IMR-90 (cell line): ENCODE data around the gene FOSL1. TPM values are rescaled to one million over a fixed set of nuclear protein-coding genes. Genes with fewer than 3 reads are reported as not detected.

Experiments
- ATAC-seq: fragments of 200-7000 bp; cut with Tn5 transposase; 2 replicates; pipeline ENCODE4 v1.9.1; 2020; ENCODE audit warnings: low read depth, mild to moderate bottlenecking, moderate library complexity
- BruUV-seq: library from RNA; stranded (reverse); fragments of 400-500 nt; replicated peaks from 2 replicates; lab custom pipeline; 2021; lab: Mats Ljungman, UMichigan
- CTCF ChIA-PET: fragments of 300-600 bp; formaldehyde crosslinking; extraction: SDS; loops from one replicate; lab custom pipeline; 2021; ENCODE audit warnings: antibody characterized with exemption; lab: Yijun Ruan, JAX
- POLR2A ChIA-PET: fragments of 300-600 bp; sonication (Branson Sonifier 250); formaldehyde crosslinking; loops from one replicate; lab custom pipeline; 2022; ENCODE audit warnings: antibody characterized with exemption; ENCODE audit not compliant: unreplicated experiment; lab: Charles Lee
- DNase-seq: peaks from one replicate; pipeline ENCODE4 v3.0.0; 2013
- H2AFZ ChIP-seq: replicated peaks from 2 replicates; pipeline ENCODE3; 2013; ENCODE audit warnings: low read length, mild to moderate bottlenecking; ENCODE audit not compliant: poor library complexity
- H2AK5ac ChIP-seq: 2 replicates; pipeline ENCODE4 v1.6.1; 2013; ENCODE audit warnings: low read depth, low read length, inconsistent platforms
- H2AK9ac ChIP-seq: replicated peaks from 2 replicates; pipeline ENCODE3; 2013; ENCODE audit warnings: mild to moderate bottlenecking, low read depth, low read length, moderate library complexity; ENCODE audit not compliant: poor library complexity
- H2BK120ac ChIP-seq: 2 replicates; pipeline ENCODE4 v1.6.1; 2013; ENCODE audit warnings: low read depth, low read length, inconsistent platforms
- H2BK15ac ChIP-seq: 3 replicates; pipeline ENCODE4 v1.6.1; 2013; ENCODE audit warnings: low read depth, low read length, inconsistent platforms
- H2BK20ac ChIP-seq: 2 replicates; pipeline ENCODE4 v1.6.1; 2013; ENCODE audit warnings: low read depth, mild to moderate bottlenecking, inconsistent platforms, low read length, moderate library complexity
- H2BK5ac ChIP-seq: 2 replicates; pipeline ENCODE4 v1.6.1; 2013; ENCODE audit warnings: mild to moderate bottlenecking, low read depth, low read length, inconsistent platforms; ENCODE audit not compliant: poor library complexity, severe bottlenecking
- H3K14ac ChIP-seq: replicated peaks from 2 replicates; pipeline ENCODE4 v1.6.1; 2013; ENCODE audit warnings: low read depth, low read length, inconsistent platforms
- H3K18ac ChIP-seq: 2 replicates; pipeline ENCODE4 v1.6.1; 2013; ENCODE audit warnings: low read depth, low read length, control low read depth
- H3K23ac ChIP-seq: 2 replicates; pipeline ENCODE4 v1.6.1; 2013; ENCODE audit warnings: low read depth, low read length, inconsistent platforms
- H3K27ac ChIP-seq: 2 replicates; pipeline ENCODE4 v1.5.1; 2013; ENCODE audit warnings: mild to moderate bottlenecking, control low read depth, low read length; ENCODE audit not compliant: insufficient read depth
- H3K27me3 ChIP-seq: 2 replicates; pipeline ENCODE4 v1.6.1; 2013; ENCODE audit warnings: low read length; ENCODE audit not compliant: control insufficient read depth, insufficient read depth
- H3K36me3 ChIP-seq: 2 replicates; pipeline ENCODE4 v1.6.1; 2013; ENCODE audit warnings: low read length, mixed read lengths; ENCODE audit not compliant: control insufficient read depth, insufficient read depth
- H3K4ac ChIP-seq: 2 replicates; pipeline ENCODE4 v1.6.1; 2013; ENCODE audit warnings: low read depth, low read length, inconsistent platforms
- H3K4me1 ChIP-seq: 2 replicates; pipeline ENCODE4 v1.6.1; 2013; ENCODE audit warnings: low read length, mixed read lengths; ENCODE audit not compliant: control insufficient read depth, insufficient read depth
- H3K4me2 ChIP-seq: 2 replicates; pipeline ENCODE4 v1.6.1; 2013; ENCODE audit warnings: low read depth, mild to moderate bottlenecking, control low read depth, low read length, moderate library complexity
- H3K4me3 ChIP-seq: 2 replicates; pipeline ENCODE4 v1.5.1; 2013; ENCODE audit warnings: low read depth, mild to moderate bottlenecking, control low read depth, low read length, moderate library complexity; ENCODE audit not compliant: insufficient read depth
- H3K56ac ChIP-seq: 2 replicates; pipeline ENCODE4 v1.6.1; 2013; ENCODE audit warnings: low read length, inconsistent platforms; ENCODE audit not compliant: insufficient read depth; ENCODE audit errors: extremely low read depth
- H3K79me1 ChIP-seq, 2 experiments: 2 replicates each; pipeline ENCODE4 v1.6.1; 2013; ENCODE audit warnings: low read length in 2 of 2, inconsistent platforms in 1 of 2, low read depth in 1 of 2
- H3K9ac ChIP-seq: 2 replicates; pipeline ENCODE4 v1.6.1; 2013; ENCODE audit warnings: low read depth, low read length, control low read depth
- H3K9me1 ChIP-seq: 2 replicates; pipeline ENCODE4 v1.6.1; 2013; ENCODE audit warnings: low read length, inconsistent platforms; ENCODE audit not compliant: insufficient read depth
- H3K9me3 ChIP-seq: 2 replicates; pipeline ENCODE4 v1.6.1; 2013; ENCODE audit warnings: low read length; ENCODE audit not compliant: control insufficient read depth, insufficient read depth
- H4K20me1 ChIP-seq: 2 replicates; pipeline ENCODE4 v1.6.1; 2013; ENCODE audit warnings: low read length, inconsistent platforms; ENCODE audit not compliant: insufficient read depth
- H4K5ac ChIP-seq: 2 replicates; pipeline ENCODE4 v1.6.1; 2013; ENCODE audit warnings: mild to moderate bottlenecking, low read depth, low read length, control low read depth
- H4K8ac ChIP-seq, 2 experiments: 2 replicates each; pipeline ENCODE4 v1.6.1; 2013; ENCODE audit warnings: low read depth in 2 of 2, low read length in 2 of 2, control low read depth in 1 of 2, inconsistent platforms in 1 of 2
- H4K91ac ChIP-seq: 2 replicates; pipeline ENCODE4 v1.6.1; 2013; ENCODE audit warnings: low read depth, low read length, inconsistent platforms; ENCODE audit not compliant: insufficient read depth
- CEBPB ChIP-seq: IDR thresholded peaks from 2 replicates; pipeline ENCODE4 v1.6.1; 2012; ENCODE audit warnings: low read depth, low read length, improper control_type of control experiment
- FOS ChIP-seq: fragments of 150-350 bp; IDR thresholded peaks from 2 replicates; pipeline ENCODE4 v1.6.1; 2016; ENCODE audit warnings: low read depth, low read length
- MXI1 ChIP-seq: IDR thresholded peaks from 2 replicates; pipeline ENCODE4 v1.6.1; 2012; ENCODE audit warnings: low read depth, mild to moderate bottlenecking, low read length, moderate library complexity, borderline replicate concordance
- POLR2A ChIP-seq: IDR thresholded peaks from 2 replicates; pipeline ENCODE4 v1.6.1; 2012; ENCODE audit warnings: mild to moderate bottlenecking, low read depth, low read length
- USF2 ChIP-seq: fragments of 150-350 bp; IDR thresholded peaks from 2 replicates; pipeline ENCODE4 v1.6.1; 2017; ENCODE audit warnings: mild to moderate bottlenecking, antibody characterized with exemption, low read length, low read depth
- WGBS, 2 experiments: methylation state at CpG; one replicate each; pipeline versions ENCODE4 v1.1.5 to v1.1.7; 2013; ENCODE audit warnings: missing lambda C conversion rate in 2 of 2; ENCODE audit not compliant: insufficient read length in 1 of 2; ENCODE audit errors: extremely low coverage in 2 of 2; 5-methylcytosine and 5-hydroxymethylcytosine counted together
- dilution Hi-C: fragments of 300-500 bp; cut with HindIII; formaldehyde crosslinking; loops from one replicate; pipeline ENCODE4 v1.14.3; 2018; ENCODE audit warnings: low sequenced_read_pairs; ENCODE audit not compliant: unreplicated experiment
- in situ Hi-C: fragments of 300-500 bp; cut with MboI; formaldehyde crosslinking; loops from 3 replicates; pipeline ENCODE4 v1.14.3; 2019; ENCODE audit warnings: low sequenced_read_pairs, inconsistent platforms, mixed read lengths
- intact Hi-C: fragments of 100-400 bp; cut with micrococcal nuclease; formaldehyde crosslinking; loops from 2 replicates; pipeline ENCODE4 v1.10.0; 2022
- polyA plus RNA-seq, 3 experiments: library from polyadenylated mRNA; depleted of rRNA; stranded (reverse); fragments of >200 nt; gene quantifications; 2 replicates each; pipeline ENCODE4 v1.2.3, GENCODE V29; 2012; ENCODE audit warnings: low replicate concordance in 1 of 3
- total RNA-seq: library from RNA; depleted of rRNA; stranded (reverse); fragments of >200 nt; gene quantifications from 2 replicates; pipeline ENCODE4 v1.2.3, GENCODE V29; 2012
- TF ChIP-seq, protein P1 (sequence below): fragments of 150-350 bp; IDR thresholded peaks from 2 replicates; pipeline ENCODE4 v1.6.1; 2016; ENCODE audit warnings: low read depth, mild to moderate bottlenecking, low read length, moderate library complexity, borderline replicate concordance

FOSL1 gene
- total and polyA plus RNA-seq, 2 of the 4 experiments (the other 2 are of a cell fraction), result 17.2 to 107 TPM

GRCh38 chr11:65944767-65945166 is 44.6 kb upstream of the FOSL1 start:
- peaks cover 12% of the 10 kb centered on the region for H3K9me1 ChIP-seq
- H4K91ac ChIP-seq, result no peak overlapping the region
- H3K4me2 ChIP-seq, result no peak overlapping the region
- peaks cover 3% of the 10 kb centered on the region; the same call in 1 of the 2 replicates for H3K27me3 ChIP-seq
- WGBS, 2 experiments, result 89% methylated on average over 3 of the region's 8 CpGs; no CpG with 5 or more reads in 1 of the 2 experiments
- POLR2A ChIA-PET, result no interaction called here
- no peak for DNase-seq
- no peak for ATAC-seq
- H4K5ac ChIP-seq, result no peak overlapping the region
- peaks cover 0 to 15% of the 10 kb centered on the region in 2 experiments; a peak in 2 of 4 replicates for H3K79me1 ChIP-seq
- no peaks in the 10 kb centered on the region for H3K9me3 ChIP-seq
- no peak overlapping the region for H3K23ac ChIP-seq
- 0 out of 2 replicates have a peak, but pooled peaks cover 3% of the 10 kb centered on the region for H4K20me1 ChIP-seq
- no peak overlapping the region for H2AK9ac ChIP-seq
- H2BK15ac ChIP-seq, result no peak overlapping the region
- H3K9ac ChIP-seq, result no peak overlapping the region
- BruUV-seq, result no TSS peak
- TF ChIP-seq FOS, result no peak
- TF ChIP-seq, protein P1, sequence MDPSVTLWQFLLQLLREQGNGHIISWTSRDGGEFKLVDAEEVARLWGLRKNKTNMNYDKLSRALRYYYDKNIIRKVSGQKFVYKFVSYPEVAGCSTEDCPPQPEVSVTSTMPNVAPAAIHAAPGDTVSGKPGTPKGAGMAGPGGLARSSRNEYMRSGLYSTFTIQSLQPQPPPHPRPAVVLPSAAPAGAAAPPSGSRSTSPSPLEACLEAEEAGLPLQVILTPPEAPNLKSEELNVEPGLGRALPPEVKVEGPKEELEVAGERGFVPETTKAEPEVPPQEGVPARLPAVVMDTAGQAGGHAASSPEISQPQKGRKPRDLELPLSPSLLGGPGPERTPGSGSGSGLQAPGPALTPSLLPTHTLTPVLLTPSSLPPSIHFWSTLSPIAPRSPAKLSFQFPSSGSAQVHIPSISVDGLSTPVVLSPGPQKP, result no peak
- no peak for TF ChIP-seq CEBPB
- TF ChIP-seq MXI1, result no peak
- TF ChIP-seq POLR2A, result no peak
- no peak for TF ChIP-seq USF2
- in situ Hi-C loops, result no loop called here
- H2BK120ac ChIP-seq, result no peak overlapping the region
- H3K36me3 ChIP-seq, result no peaks in the 10 kb centered on the region
- no peak overlapping the region for H4K8ac ChIP-seq
- intact Hi-C loops, result no loop called here
- no peak overlapping the region for H3K4me3 ChIP-seq
- no peak overlapping the region for H2BK5ac ChIP-seq
- dilution Hi-C loops, result no loop called here
- H2AK5ac ChIP-seq, result no peak overlapping the region
- CTCF ChIA-PET, result no interaction called here
- H3K18ac ChIP-seq, result no peak overlapping the region
- no peak overlapping the region for H3K27ac ChIP-seq
- no peak overlapping the region for H2BK20ac ChIP-seq
- H3K56ac ChIP-seq, result no peak overlapping the region
- no peak overlapping the region for H3K14ac ChIP-seq
- peaks cover 6% of the 10 kb centered on the region for H3K4me1 ChIP-seq
- no peak overlapping the region for H2AFZ ChIP-seq
- no peak overlapping the region for H3K4ac ChIP-seq
